Activated T-cell treated with anti-CD3 and anti-CD28 coated beads, Interleukin-2, amount 50 U/mL, for 72 hours (primary cell): ENCODE data around the gene CCDC188. TPM values are rescaled to one million over a fixed set of nuclear protein-coding genes. Genes with fewer than 3 reads are reported as not detected.

Source experiments
- ATAC-seq, 2 donors: fragments of 150-1000 bp; cut with Tn5 transposase; replicated peaks in 1 of 2; 2 replicates each; pipeline ENCODE4 v1.10.0; 2021; ENCODE audit warnings: moderate library complexity in 2 of 2, mild to moderate bottlenecking in 1 of 2
- DNase-seq, 2 donors: peaks; one replicate each; pipeline ENCODE4 v3.0.0; 2021 to 2022; ENCODE audit warnings: mixed read lengths in 1 of 2
- H3K27ac Mint-ChIP-seq: one replicate; pipeline ENCODE4 v1.8.0; 2022; ENCODE audit warnings: mild to moderate bottlenecking, moderate library complexity, mixed read lengths
- H3K27me3 Mint-ChIP-seq: one replicate; pipeline ENCODE4 v1.8.0; 2022; ENCODE audit warnings: low read depth, mixed read lengths
- H3K36me3 Mint-ChIP-seq, 2 donors: one replicate each; pipeline ENCODE4 v1.8.0; 2022; ENCODE audit warnings: mixed read lengths in 2 of 2, mild to moderate bottlenecking in 1 of 2; ENCODE audit not compliant: insufficient read depth in 2 of 2
- H3K4me1 Mint-ChIP-seq: one replicate; pipeline ENCODE4 v1.8.0; 2022; ENCODE audit warnings: low read depth, mixed read lengths
- H3K4me3 Mint-ChIP-seq, 2 donors: one replicate each; pipeline ENCODE4 v1.8.0; 2022; ENCODE audit warnings: mild to moderate bottlenecking in 2 of 2, mixed read lengths in 2 of 2, moderate library complexity in 2 of 2
- H3K9me3 Mint-ChIP-seq, 2 donors: one replicate each; pipeline ENCODE4 v1.8.0; 2022; ENCODE audit warnings: mixed read lengths in 2 of 2
- total RNA-seq, 2 donors: library from RNA; stranded (reverse); gene quantifications; one replicate each; pipeline ENCODE4 v1.2.3, GENCODE V29; 2022

CCDC188 gene
- total RNA-seq, 2 donors from 2014 or later: not detected

GRCh38 chr22:20136603-20136873 lies 14.3 kb downstream of the CCDC188 start:
- DNase-seq (no peak), ATAC-seq (no peak)
- Mint-ChIP-seq H3K27me3 (no peaks in the 10 kb centered on the region), H3K4me1 (peaks cover 28% of the 10 kb centered on the region), H3K4me3 (no peak overlapping the region), H3K27ac (no peak overlapping the region), H3K36me3 (no peaks in the 10 kb centered on the region), H3K9me3 (no peaks in the 10 kb centered on the region)

GRCh38 chr22:20135806-20136602 lies 14.9 kb downstream of the CCDC188 start:
- H3K9me3 Mint-ChIP-seq: no peaks in the 10 kb centered on the region
- no peaks in the 10 kb centered on the region for H3K36me3 Mint-ChIP-seq
- peaks cover 28% of the 10 kb centered on the region for H3K4me1 Mint-ChIP-seq
- H3K27me3 Mint-ChIP-seq: no peaks in the 10 kb centered on the region
- ATAC-seq: no peak
- DNase-seq: no peak
- no peak overlapping the region for H3K4me3 Mint-ChIP-seq
- H3K27ac Mint-ChIP-seq: no peak overlapping the region

- peaks cover 28% of the 10 kb centered on the region for H3K4me1 Mint-ChIP-seq
These were observed 15.6 kb downstream of the CCDC188 start for GRCh38 chr22:20135265-20135664.

GRCh38 chr22:20133930-20134549 lies 16.8 kb downstream of the CCDC188 start:
- no peak for ATAC-seq
- Mint-ChIP-seq H3K36me3 (no peaks in the 10 kb centered on the region), H3K27ac (no peak overlapping the region), H3K4me3 (peak overlapping the region; percentile 29 to 58), H3K9me3 (no peaks in the 10 kb centered on the region), H3K4me1 (peaks cover 38% of the 10 kb centered on the region), H3K27me3 (no peaks in the 10 kb centered on the region)
- DNase-seq: no peak

More at GRCh38 chr22:20135265-20135664, 15.6 kb downstream of the CCDC188 start:
- H3K9me3 Mint-ChIP-seq: no peaks in the 10 kb centered on the region
- no peak overlapping the region for H3K27ac Mint-ChIP-seq
- H3K27me3 Mint-ChIP-seq: no peaks in the 10 kb centered on the region
- DNase-seq: no peak
- ATAC-seq: no peak
- no peak overlapping the region for H3K4me3 Mint-ChIP-seq
- H3K36me3 Mint-ChIP-seq: no peaks in the 10 kb centered on the region

- peaks cover 44% of the 10 kb centered on the region for H3K4me1 Mint-ChIP-seq
These were observed 18.1 kb downstream of the CCDC188 start for GRCh38 chr22:20132686-20133246.

GRCh38 chr22:20131859-20132685 lies 18.8 kb downstream of the CCDC188 start:
- peak; percentile 5 to 30 for ATAC-seq
- peaks cover 49% of the 10 kb centered on the region for H3K4me1 Mint-ChIP-seq
- no peaks in the 10 kb centered on the region for H3K27me3 Mint-ChIP-seq
- H3K9me3 Mint-ChIP-seq: no peaks in the 10 kb centered on the region
- peak overlapping the region; percentile 76 to 81 for H3K4me3 Mint-ChIP-seq
- peak; percentile 38 to 40 for DNase-seq
- H3K36me3 Mint-ChIP-seq: no peaks in the 10 kb centered on the region
- H3K27ac Mint-ChIP-seq: no peak overlapping the region

More at GRCh38 chr22:20132686-20133246, 18.1 kb downstream of the CCDC188 start:
- Mint-ChIP-seq H3K9me3 (no peaks in the 10 kb centered on the region), H3K27me3 (no peaks in the 10 kb centered on the region), H3K27ac (no peak overlapping the region), H3K36me3 (no peaks in the 10 kb centered on the region), H3K4me3 (peak overlapping the region; percentile 76 to 81)
- no peak for ATAC-seq
- no peak for DNase-seq

DNA sequence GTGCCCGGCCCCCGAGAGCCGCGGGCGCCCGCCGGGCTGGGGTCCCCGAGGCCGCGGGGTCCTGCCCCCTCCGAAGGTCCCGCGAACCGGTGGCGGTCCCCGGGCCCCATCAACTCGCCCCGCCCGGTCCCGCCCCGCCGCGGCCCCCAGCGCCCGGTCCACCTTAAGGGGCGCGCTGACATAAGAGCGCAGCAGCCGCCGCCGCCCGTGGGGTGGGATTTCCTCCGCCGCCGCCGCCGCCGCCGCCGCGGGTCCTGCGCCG lies 19.3 kb downstream of the CCDC188 start, which contains the start of gene ZDHHC8:
ZDHHC8 (plus strand) TSS at position 208 of the 262 bp plus-strand sequence. CDS start 144 bp downstream, outside the sequence.
- no peak within 1 kb of the TSS for H3K27ac Mint-ChIP-seq

DNA sequence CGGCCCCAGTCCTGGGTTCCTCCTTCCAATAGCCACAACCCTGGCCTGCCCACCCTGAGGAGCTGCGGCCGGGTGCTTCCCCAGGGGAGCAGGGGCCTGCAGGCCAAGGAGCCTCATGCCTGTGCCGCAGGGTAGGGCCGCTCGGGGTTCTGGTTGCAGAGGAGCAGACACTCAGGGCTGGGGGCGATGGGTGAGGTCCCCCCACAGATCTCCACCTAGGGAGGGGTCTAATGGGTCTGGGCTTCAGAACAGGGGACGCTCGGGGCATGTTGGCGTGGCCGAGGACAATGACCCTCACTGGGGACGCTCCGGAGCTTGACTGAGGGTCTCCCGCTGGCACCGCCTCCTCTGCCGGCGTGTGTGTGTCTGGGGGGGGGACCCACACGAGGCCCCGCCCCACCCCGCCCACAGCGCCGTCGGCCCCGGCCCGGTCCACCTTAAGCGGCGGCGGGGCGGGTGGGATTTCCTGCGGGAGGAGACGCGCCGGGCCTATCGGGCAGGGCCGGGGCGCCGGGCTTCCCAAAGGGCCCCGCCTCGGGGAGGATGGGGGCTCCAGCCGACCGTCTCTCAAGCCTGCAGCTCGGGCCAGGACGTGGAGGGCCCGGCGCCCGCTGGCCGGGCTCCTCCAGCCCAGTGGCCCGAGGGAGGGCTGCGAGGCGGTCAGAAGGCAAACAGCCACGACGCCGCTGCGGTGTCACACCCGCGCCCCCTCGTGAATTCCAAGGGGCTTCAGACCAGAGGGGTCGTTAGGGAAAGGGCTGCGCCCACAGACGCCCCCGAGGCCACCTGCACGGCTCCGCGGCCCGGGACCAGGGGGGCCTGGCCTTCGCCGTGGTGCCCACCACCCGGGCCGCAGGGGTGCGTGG lies 19.9 kb downstream of the CCDC188 start:
- no peaks in the 10 kb centered on the region for H3K27me3 Mint-ChIP-seq
- ATAC-seq (peak; percentile 70 to 73), DNase-seq (peak; percentile 79 to 81)
- H3K4me1 Mint-ChIP-seq: peaks cover 44% of the 10 kb centered on the region
- no peaks in the 10 kb centered on the region for H3K9me3 Mint-ChIP-seq
- H3K4me3 Mint-ChIP-seq: peak overlapping the region; percentile 54 to 63
- peaks cover 0 to 3% of the 10 kb centered on the region in 2 donors for H3K36me3 Mint-ChIP-seq
- no peak overlapping the region for H3K27ac Mint-ChIP-seq

More for the DNA sequence above, 19.3 kb downstream of the CCDC188 start, which contains the start of gene ZDHHC8:
- DNase-seq: peak in 1 of 2 donors; percentile 37
- H3K4me1 Mint-ChIP-seq: peaks cover 49% of the 10 kb centered on the region
- H3K27me3 Mint-ChIP-seq: no peaks in the 10 kb centered on the region
- H3K9me3 Mint-ChIP-seq: no peaks in the 10 kb centered on the region
- peaks cover 0 to 3% of the 10 kb centered on the region in 2 donors for H3K36me3 Mint-ChIP-seq
- peak; percentile 66 to 69 for ATAC-seq
- peak within 1 kb of the TSS; percentile 76 to 81 for H3K4me3 Mint-ChIP-seq

- no peak for ATAC-seq
- Mint-ChIP-seq H3K27me3 (no peaks in the 10 kb centered on the region), H3K27ac (no peak overlapping the region), H3K9me3 (no peaks in the 10 kb centered on the region), H3K4me3 (peak overlapping the region; percentile 54 to 63), H3K36me3 (peaks cover 0 to 3% of the 10 kb centered on the region in 2 donors), H3K4me1 (peaks cover 44% of the 10 kb centered on the region)
- DNase-seq: peak in 1 of 2 donors; percentile 25
These were observed 20.5 kb downstream of the CCDC188 start for GRCh38 chr22:20130319-20130718.

DNA sequence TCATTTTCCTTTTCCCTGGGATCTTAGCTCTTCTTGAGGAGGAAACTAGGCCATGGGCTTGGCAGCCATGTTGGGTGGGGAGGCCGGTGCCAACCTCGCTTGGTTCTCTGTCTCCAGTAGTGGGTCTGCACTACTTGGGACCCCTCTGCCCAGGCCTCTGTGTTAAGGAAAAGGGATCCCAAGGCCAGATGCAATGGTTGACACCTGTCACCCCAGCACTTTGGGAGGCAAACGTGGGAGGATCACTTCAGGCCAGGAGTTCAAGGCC lies 21.2 kb downstream of the CCDC188 start:
- no peak for ATAC-seq
- H3K4me1 Mint-ChIP-seq: peaks cover 44% of the 10 kb centered on the region
- no peak for DNase-seq
- peaks cover 0 to 3% of the 10 kb centered on the region in 2 donors for H3K36me3 Mint-ChIP-seq
- H3K4me3 Mint-ChIP-seq: no peak overlapping the region
- no peak overlapping the region for H3K27ac Mint-ChIP-seq
- no peaks in the 10 kb centered on the region for H3K27me3 Mint-ChIP-seq
- no peaks in the 10 kb centered on the region for H3K9me3 Mint-ChIP-seq

- H3K4me1 Mint-ChIP-seq: peaks cover 40% of the 10 kb centered on the region
- DNase-seq (peak; percentile 52 to 58), ATAC-seq (peak; percentile 21 to 34)
- peak overlapping the region; percentile 54 for H3K27ac Mint-ChIP-seq
- no peaks in the 10 kb centered on the region for H3K9me3 Mint-ChIP-seq
- H3K4me3 Mint-ChIP-seq: peak overlapping the region; percentile 11 to 36
- H3K36me3 Mint-ChIP-seq: peaks cover under 1 to 3% of the 10 kb centered on the region in 2 donors
- H3K27me3 Mint-ChIP-seq: no peaks in the 10 kb centered on the region
These were observed 21.7 kb downstream of the CCDC188 start for GRCh38 chr22:20128902-20129746.

- no peak overlapping the region for H3K4me3 Mint-ChIP-seq
- DNase-seq: no peak
- no peaks in the 10 kb centered on the region for H3K9me3 Mint-ChIP-seq
- H3K27ac Mint-ChIP-seq: no peak overlapping the region
- peaks cover 39% of the 10 kb centered on the region for H3K4me1 Mint-ChIP-seq
- H3K36me3 Mint-ChIP-seq: peaks cover 2 to 4% of the 10 kb centered on the region in 2 donors
- H3K27me3 Mint-ChIP-seq: no peaks in the 10 kb centered on the region
- no peak for ATAC-seq
These were observed 22.3 kb downstream of the CCDC188 start for GRCh38 chr22:20128619-20128901.
